Measurements from ENCODE around the gene AVPR1B.

AVPR1B gene

GRCh38 chr1:206102292-206102936 lies 14.8 kb downstream of the AVPR1B start:
- Histone ChIP-seq H3K27ac (ENCODE audit: low read depth, low read length) (no peak overlapping the region), H3K4me3 (ENCODE audit: low read depth, low read length) (no peak overlapping the region), H3K27me3 (ENCODE audit: control insufficient read depth, insufficient read depth, low read length) (no peaks in the 10 kb centered on the region), H3K36me3 (ENCODE audit: control insufficient read depth, insufficient read depth, low read length) (no peaks in the 10 kb centered on the region), H3K9me3 (ENCODE audit: control insufficient read depth, insufficient read depth, low read depth, low read length) (no peaks in the 10 kb centered on the region), H3K4me1 (ENCODE audit: control insufficient read depth, insufficient read depth, low read length) (peaks cover 3% of the 10 kb centered on the region; the same call in 1 of the 2 replicates), H3K9ac (ENCODE audit: low read length) (no peak overlapping the region)

GRCh38 chr1:206101351-206102045 lies 15.7 kb downstream of the AVPR1B start:
- no peaks in the 10 kb centered on the region for H3K9me3 ChIP-seq (ENCODE audit: control insufficient read depth, insufficient read depth, low read depth, low read length)
- H3K36me3 ChIP-seq (ENCODE audit: control insufficient read depth, insufficient read depth, low read length) = no peaks in the 10 kb centered on the region

GRCh38 chr1:206100226-206100815 lies 16.9 kb downstream of the AVPR1B start:
- Histone ChIP-seq H3K9ac (ENCODE audit: low read length) (no peak overlapping the region), H3K27me3 (ENCODE audit: control insufficient read depth, insufficient read depth, low read length) (no peaks in the 10 kb centered on the region), H3K4me3 (ENCODE audit: low read depth, low read length) (no peak overlapping the region), H3K9me3 (ENCODE audit: control insufficient read depth, insufficient read depth, low read depth, low read length) (no peaks in the 10 kb centered on the region), H3K27ac (ENCODE audit: low read depth, low read length) (no peak overlapping the region), H3K36me3 (ENCODE audit: control insufficient read depth, insufficient read depth, low read length) (no peaks in the 10 kb centered on the region), H3K4me1 (ENCODE audit: control insufficient read depth, insufficient read depth, low read length) (no peaks in the 10 kb centered on the region)

More at GRCh38 chr1:206101351-206102045, 15.7 kb downstream of the AVPR1B start:
- Histone ChIP-seq H3K4me1 (ENCODE audit: control insufficient read depth, insufficient read depth, low read length) (peaks cover 3% of the 10 kb centered on the region; the same call in 1 of the 2 replicates), H3K9ac (ENCODE audit: low read length) (no peak overlapping the region), H3K27ac (ENCODE audit: low read depth, low read length) (no peak overlapping the region), H3K4me3 (ENCODE audit: low read depth, low read length) (no peak overlapping the region), H3K27me3 (ENCODE audit: control insufficient read depth, insufficient read depth, low read length) (no peaks in the 10 kb centered on the region)

- Histone ChIP-seq H3K27me3 (ENCODE audit: control insufficient read depth, insufficient read depth, low read length) (no peaks in the 10 kb centered on the region), H3K27ac (ENCODE audit: low read depth, low read length) (no peak overlapping the region), H3K4me3 (ENCODE audit: low read depth, low read length) (no peak overlapping the region), H3K36me3 (ENCODE audit: control insufficient read depth, insufficient read depth, low read length) (no peaks in the 10 kb centered on the region), H3K9ac (ENCODE audit: low read length) (no peak overlapping the region), H3K4me1 (ENCODE audit: control insufficient read depth, insufficient read depth, low read length) (peaks cover 5% of the 10 kb centered on the region; the same call in 1 of the 2 replicates), H3K9me3 (ENCODE audit: control insufficient read depth, insufficient read depth, low read depth, low read length) (no peaks in the 10 kb centered on the region)
Measured at GRCh38 chr1:206098242-206098919, 18.8 kb downstream of the AVPR1B start.

GRCh38 chr1:206097381-206097780 lies 19.8 kb downstream of the AVPR1B start:
- H3K9ac ChIP-seq (ENCODE audit: low read length) = no peak overlapping the region
- H3K27ac ChIP-seq (ENCODE audit: low read depth, low read length) = no peak overlapping the region
- H3K27me3 ChIP-seq (ENCODE audit: control insufficient read depth, insufficient read depth, low read length) = no peaks in the 10 kb centered on the region
- no peaks in the 10 kb centered on the region for H3K9me3 ChIP-seq (ENCODE audit: control insufficient read depth, insufficient read depth, low read depth, low read length)
- H3K4me3 ChIP-seq (ENCODE audit: low read depth, low read length) = no peak overlapping the region
- H3K4me1 ChIP-seq (ENCODE audit: control insufficient read depth, insufficient read depth, low read length) = peaks cover 5% of the 10 kb centered on the region; the same call in 1 of the 2 replicates
- H3K36me3 ChIP-seq (ENCODE audit: control insufficient read depth, insufficient read depth, low read length) = no peaks in the 10 kb centered on the region

GRCh38 chr1:206094024-206094423 lies 23.2 kb downstream of the AVPR1B start:
- H3K9me3 ChIP-seq (ENCODE audit: control insufficient read depth, insufficient read depth, low read depth, low read length) = no peaks in the 10 kb centered on the region
- H3K4me3 ChIP-seq (ENCODE audit: low read depth, low read length) = no peak overlapping the region
- H3K9ac ChIP-seq (ENCODE audit: low read length) = no peak overlapping the region
- no peaks in the 10 kb centered on the region for H3K27me3 ChIP-seq (ENCODE audit: control insufficient read depth, insufficient read depth, low read length)
- H3K36me3 ChIP-seq (ENCODE audit: control insufficient read depth, insufficient read depth, low read length) = no peaks in the 10 kb centered on the region
- peaks cover 5% of the 10 kb centered on the region; the same call in 1 of the 2 replicates for H3K4me1 ChIP-seq (ENCODE audit: control insufficient read depth, insufficient read depth, low read length)
- no peak overlapping the region for H3K27ac ChIP-seq (ENCODE audit: low read depth, low read length)

GRCh38 chr1:206089341-206089740 lies 27.8 kb downstream of the AVPR1B start:
- no peaks in the 10 kb centered on the region for H3K36me3 ChIP-seq (ENCODE audit: control insufficient read depth, insufficient read depth, low read length)
- no peak overlapping the region for H3K9ac ChIP-seq (ENCODE audit: low read length)
- no peak overlapping the region for H3K27ac ChIP-seq (ENCODE audit: low read depth, low read length)
- no peaks in the 10 kb centered on the region for H3K9me3 ChIP-seq (ENCODE audit: control insufficient read depth, insufficient read depth, low read depth, low read length)
- H3K27me3 ChIP-seq (ENCODE audit: control insufficient read depth, insufficient read depth, low read length) = no peaks in the 10 kb centered on the region
- H3K4me1 ChIP-seq (ENCODE audit: control insufficient read depth, insufficient read depth, low read length) = peaks cover 5% of the 10 kb centered on the region; the same call in 1 of the 2 replicates
- no peak overlapping the region for H3K4me3 ChIP-seq (ENCODE audit: low read depth, low read length)

- Histone ChIP-seq H3K4me1 (ENCODE audit: control insufficient read depth, insufficient read depth, low read length) (no peaks in the 10 kb centered on the region), H3K36me3 (ENCODE audit: control insufficient read depth, insufficient read depth, low read length) (no peaks in the 10 kb centered on the region), H3K27ac (ENCODE audit: low read depth, low read length) (no peak overlapping the region), H3K27me3 (ENCODE audit: control insufficient read depth, insufficient read depth, low read length) (no peaks in the 10 kb centered on the region), H3K9ac (ENCODE audit: low read length) (no peak overlapping the region), H3K4me3 (ENCODE audit: low read depth, low read length) (no peak overlapping the region), H3K9me3 (ENCODE audit: control insufficient read depth, insufficient read depth, low read depth, low read length) (no peaks in the 10 kb centered on the region)
Measured at GRCh38 chr1:206087091-206087490, 30.1 kb downstream of the AVPR1B start.

GRCh38 chr1:206083750-206084149 lies 33.4 kb downstream of the AVPR1B start:
- Histone ChIP-seq H3K4me3 (ENCODE audit: low read depth, low read length) (no peak overlapping the region), H3K36me3 (ENCODE audit: control insufficient read depth, insufficient read depth, low read length) (no peaks in the 10 kb centered on the region), H3K27me3 (ENCODE audit: control insufficient read depth, insufficient read depth, low read length) (no peaks in the 10 kb centered on the region), H3K27ac (ENCODE audit: low read depth, low read length) (no peak overlapping the region), H3K9me3 (ENCODE audit: control insufficient read depth, insufficient read depth, low read depth, low read length) (no peaks in the 10 kb centered on the region), H3K9ac (ENCODE audit: low read length) (no peak overlapping the region), H3K4me1 (ENCODE audit: control insufficient read depth, insufficient read depth, low read length) (no peaks in the 10 kb centered on the region)

- Histone ChIP-seq H3K9ac (ENCODE audit: low read length) (no peak overlapping the region), H3K27me3 (ENCODE audit: control insufficient read depth, insufficient read depth, low read length) (no peaks in the 10 kb centered on the region), H3K9me3 (ENCODE audit: control insufficient read depth, insufficient read depth, low read depth, low read length) (no peaks in the 10 kb centered on the region), H3K4me1 (ENCODE audit: control insufficient read depth, insufficient read depth, low read length) (no peaks in the 10 kb centered on the region), H3K27ac (ENCODE audit: low read depth, low read length) (no peak overlapping the region), H3K4me3 (ENCODE audit: low read depth, low read length) (no peak overlapping the region), H3K36me3 (ENCODE audit: control insufficient read depth, insufficient read depth, low read length) (no peaks in the 10 kb centered on the region)
Measured at GRCh38 chr1:206082831-206083695, 34.1 kb downstream of the AVPR1B start.
